Measurements from ENCODE around the gene SERTM1.

DNA sequence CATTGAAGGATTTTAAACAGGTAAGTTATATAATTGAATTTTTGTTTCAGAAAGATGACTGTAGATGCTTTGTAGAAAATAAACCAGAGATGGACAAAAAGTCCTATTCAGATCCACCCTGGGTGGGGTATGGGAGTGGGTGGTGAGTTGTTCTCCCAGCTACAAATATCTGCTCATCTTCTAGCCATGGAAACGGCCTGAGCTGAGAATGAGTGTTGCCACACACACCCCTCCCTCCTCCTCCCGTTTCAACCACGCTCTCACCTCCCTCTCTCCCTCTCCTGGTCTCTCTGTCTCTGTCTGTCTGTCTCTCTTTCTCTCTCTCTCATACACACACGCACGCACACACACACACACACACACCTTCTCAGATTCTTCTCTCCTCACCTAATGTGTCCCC lies 26.4 kb downstream of the SERTM1 start:
- no peak for TF ChIP-seq CTCF (tag by site-specific recombination; IDR thresholded peaks at IDR 0.05)
- TF ChIP-seq YY1 (tag by site-specific recombination; IDR thresholded peaks at IDR 0.05) = no peak
- no peak for TF ChIP-seq ZNF138 (tag by site-specific recombination; IDR thresholded peaks at IDR 0.05; ENCODE audit: borderline replicate concordance)
